ENCODE data around the gene CPS1. TPM values are rescaled to one million over a fixed set of nuclear protein-coding genes. Genes with fewer than 3 reads are reported as not detected.

The CPS1 gene
- total RNA-seq, 2 donors from 2014 or later: 2.9 to 4.9 TPM

- H3K27ac ChIP-seq: no peak overlapping the region
- intact Hi-C loops (cut with DNase I): no loop called here
Measured at GRCh38 chr2:210626849-210627248, 70.5 kb downstream of the CPS1 start.

GRCh38 chr2:210630873-210631560, 74.6 kb downstream of the CPS1 start:
- no peaks in the 10 kb centered on the region for H3K36me3 ChIP-seq (replicated peaks in 1 of 2; ENCODE audit: insufficient read depth in 1 of 2, low read depth in 2 of 2)
- no peaks in the 10 kb centered on the region for H3K4me1 ChIP-seq
- intact Hi-C loops (cut with DNase I): no loop called here
- H3K27me3 ChIP-seq: no peaks in the 10 kb centered on the region
- no peak for TF ChIP-seq POLR2A (IDR thresholded peaks at IDR 0.05)
- TF ChIP-seq, protein P1, sequence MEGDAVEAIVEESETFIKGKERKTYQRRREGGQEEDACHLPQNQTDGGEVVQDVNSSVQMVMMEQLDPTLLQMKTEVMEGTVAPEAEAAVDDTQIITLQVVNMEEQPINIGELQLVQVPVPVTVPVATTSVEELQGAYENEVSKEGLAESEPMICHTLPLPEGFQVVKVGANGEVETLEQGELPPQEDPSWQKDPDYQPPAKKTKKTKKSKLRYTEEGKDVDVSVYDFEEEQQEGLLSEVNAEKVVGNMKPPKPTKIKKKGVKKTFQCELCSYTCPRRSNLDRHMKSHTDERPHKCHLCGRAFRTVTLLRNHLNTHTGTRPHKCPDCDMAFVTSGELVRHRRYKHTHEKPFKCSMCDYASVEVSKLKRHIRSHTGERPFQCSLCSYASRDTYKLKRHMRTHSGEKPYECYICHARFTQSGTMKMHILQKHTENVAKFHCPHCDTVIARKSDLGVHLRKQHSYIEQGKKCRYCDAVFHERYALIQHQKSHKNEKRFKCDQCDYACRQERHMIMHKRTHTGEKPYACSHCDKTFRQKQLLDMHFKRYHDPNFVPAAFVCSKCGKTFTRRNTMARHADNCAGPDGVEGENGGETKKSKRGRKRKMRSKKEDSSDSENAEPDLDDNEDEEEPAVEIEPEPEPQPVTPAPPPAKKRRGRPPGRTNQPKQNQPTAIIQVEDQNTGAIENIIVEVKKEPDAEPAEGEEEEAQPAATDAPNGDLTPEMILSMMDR (IDR thresholded peaks at IDR 0.05): no peak
- no peak overlapping the region for H3K4me3 ChIP-seq
- DNase-seq: no peak
- H3K9me3 ChIP-seq: no peaks in the 10 kb centered on the region
- WGBS, 2 donors: 51 to 52% methylated on average over 5 of the region's 5 CpGs
- no peak overlapping the region for H3K27ac ChIP-seq
- no peak for ATAC-seq

More at GRCh38 chr2:210626849-210627248, 70.5 kb downstream of the CPS1 start:
- Histone ChIP-seq H3K4me1 (no peaks in the 10 kb centered on the region), H3K36me3 (replicated peaks in 1 of 2; ENCODE audit: insufficient read depth in 1 of 2, low read depth in 2 of 2) (no peaks in the 10 kb centered on the region), H3K9me3 (no peaks in the 10 kb centered on the region), H3K27me3 (no peaks in the 10 kb centered on the region), H3K4me3 (no peak overlapping the region)
- ATAC-seq (no peak), DNase-seq (no peak)
- TF ChIP-seq, protein P1 (IDR thresholded peaks at IDR 0.05): no peak
- TF ChIP-seq POLR2A (IDR thresholded peaks at IDR 0.05): no peak
- 73 to 74% methylated on average over 4 of the region's 4 CpGs for WGBS, 2 donors

GRCh38 chr2:210633699-210634098, 77.3 kb downstream of the CPS1 start:
- DNase-seq: no peak
- Histone ChIP-seq H3K4me1 (no peaks in the 10 kb centered on the region), H3K4me3 (no peak overlapping the region), H3K27me3 (no peaks in the 10 kb centered on the region), H3K36me3 (replicated peaks in 1 of 2; ENCODE audit: insufficient read depth in 1 of 2, low read depth in 2 of 2) (no peaks in the 10 kb centered on the region), H3K9me3 (no peaks in the 10 kb centered on the region), H3K27ac (no peak overlapping the region)
- intact Hi-C loops (cut with DNase I): no loop called here
- ATAC-seq: no peak
- TF ChIP-seq POLR2A (IDR thresholded peaks at IDR 0.05): no peak
- TF ChIP-seq, protein P1 (IDR thresholded peaks at IDR 0.05): no peak
- 83 to 88% methylated on average over 4 of the region's 4 CpGs for WGBS, 2 donors

GRCh38 chr2:210635257-210635656, 78.9 kb downstream of the CPS1 start:
- intact Hi-C loops (cut with DNase I): no loop called here
- TF ChIP-seq, protein P1 (IDR thresholded peaks at IDR 0.05): no peak
- TF ChIP-seq POLR2A (IDR thresholded peaks at IDR 0.05): no peak
- Histone ChIP-seq H3K4me1 (no peaks in the 10 kb centered on the region), H3K36me3 (replicated peaks in 1 of 2; ENCODE audit: insufficient read depth in 1 of 2, low read depth in 2 of 2) (no peaks in the 10 kb centered on the region), H3K27me3 (no peaks in the 10 kb centered on the region), H3K4me3 (no peak overlapping the region), H3K9me3 (no peaks in the 10 kb centered on the region), H3K27ac (no peak overlapping the region)
- 78 to 84% methylated on average over 1 of the region's 1 CpG for WGBS, 2 donors
- no peak for DNase-seq
- no peak for ATAC-seq

GRCh38 chr2:210642333-210642732, 85.9 kb downstream of the CPS1 start:
- Histone ChIP-seq H3K4me1 (no peaks in the 10 kb centered on the region), H3K36me3 (replicated peaks in 1 of 2; ENCODE audit: insufficient read depth in 1 of 2, low read depth in 2 of 2) (no peaks in the 10 kb centered on the region), H3K27me3 (no peaks in the 10 kb centered on the region), H3K4me3 (no peak overlapping the region), H3K9me3 (no peaks in the 10 kb centered on the region), H3K27ac (no peak overlapping the region)
- TF ChIP-seq, protein P1 (IDR thresholded peaks at IDR 0.05): no peak
- intact Hi-C loops (cut with DNase I): no loop called here
- 77 to 78% methylated on average over 4 of the region's 4 CpGs for WGBS, 2 donors
- ATAC-seq (no peak), DNase-seq (no peak)
